Urothelium cell line (cell line): Measurements from ENCODE around the gene MTX1.
"Not testable (repeated sequence)": the region's sequence is repeated elsewhere in the genome, so short reads cannot be mapped to it uniquely, and the experiment has no call there.

Experiments
- DNase-seq: peaks from one replicate; pipeline ENCODE4 v3.0.0; 2011; ENCODE audit warnings: low spot score, mixed read lengths
- FAIRE-seq: peaks from 2 replicates; lab custom pipeline; 2011; peaks lifted over from hg19 to GRCh38; lab: Jason Lieb, UNC

The MTX1 gene

GRCh38 chr1:155231302-155231701 is 22.8 kb downstream of the MTX1 start:
- not testable (repeated sequence) for FAIRE-seq

GRCh38 chr1:155232001-155232978 is 23.8 kb downstream of the MTX1 start:
- DNase-seq, FAIRE-seq: not testable (repeated sequence)

More at GRCh38 chr1:155231302-155231701, 22.8 kb downstream of the MTX1 start:
- DNase-seq: not testable (repeated sequence)

GRCh38 chr1:155233502-155233901 is 25.0 kb downstream of the MTX1 start:
- DNase-seq, FAIRE-seq: not testable (repeated sequence)

DNA sequence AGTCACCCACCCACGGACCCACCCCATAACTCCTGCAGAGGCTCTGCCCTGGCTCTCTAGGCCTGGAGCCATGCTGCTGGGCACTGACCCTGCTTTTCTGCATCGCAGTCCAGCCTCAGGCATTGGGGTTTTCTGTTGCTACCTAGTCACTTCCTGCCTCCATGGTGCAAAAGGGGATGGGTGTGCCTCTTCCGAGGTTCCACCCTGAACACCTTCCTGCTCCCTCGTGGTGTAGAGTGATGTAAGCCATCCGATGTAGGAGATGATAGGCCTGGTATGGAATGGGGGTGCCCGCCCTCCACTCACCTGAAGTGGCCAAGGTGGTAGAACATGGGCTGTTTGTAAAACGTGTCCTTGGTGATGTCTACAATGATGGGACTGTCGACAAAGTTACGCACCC is 26.9 kb downstream of the MTX1 start:
- FAIRE-seq, DNase-seq: not testable (repeated sequence)

GRCh38 chr1:155236451-155236850 is 28.0 kb downstream of the MTX1 start:
- FAIRE-seq: no peak

DNA sequence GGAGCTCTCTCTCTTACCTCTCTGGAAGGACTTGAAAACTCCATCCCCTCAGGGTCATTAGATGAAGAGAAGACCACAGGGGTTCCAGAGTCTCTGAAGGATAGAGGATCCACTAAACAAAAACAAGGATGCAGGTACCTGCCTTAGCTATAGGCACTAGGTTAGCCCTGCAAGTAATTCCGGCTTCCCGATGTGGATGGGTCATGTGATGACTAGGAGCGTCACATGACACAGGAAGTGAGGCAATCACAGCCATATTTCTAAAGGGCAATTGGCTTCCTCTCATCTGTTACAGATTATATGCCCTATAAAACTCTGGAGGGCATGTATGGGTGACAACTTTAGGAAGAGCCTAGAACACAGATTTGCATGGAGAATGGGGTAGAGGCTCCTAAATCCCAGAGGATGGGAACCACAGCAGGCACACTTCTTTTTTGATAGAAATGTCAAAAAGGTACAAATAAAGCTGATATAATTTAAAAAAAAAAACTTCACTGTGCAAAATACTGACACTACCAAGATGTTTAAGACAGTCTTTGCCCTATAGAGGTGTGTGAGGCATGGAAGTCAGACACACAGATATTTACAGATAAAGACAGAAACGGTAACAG is 32.7 kb downstream of the MTX1 start:
- peak; percentile 78 for DNase-seq
- no peak for FAIRE-seq

More at GRCh38 chr1:155236451-155236850, 28.0 kb downstream of the MTX1 start:
- DNase-seq: no peak

GRCh38 chr1:155241841-155242264 is 33.4 kb downstream of the MTX1 start:
- DNase-seq: no peak
- FAIRE-seq: no peak

GRCh38 chr1:155242805-155243358 is 34.4 kb downstream of the MTX1 start:
- FAIRE-seq (no peak), DNase-seq (no peak)

DNA sequence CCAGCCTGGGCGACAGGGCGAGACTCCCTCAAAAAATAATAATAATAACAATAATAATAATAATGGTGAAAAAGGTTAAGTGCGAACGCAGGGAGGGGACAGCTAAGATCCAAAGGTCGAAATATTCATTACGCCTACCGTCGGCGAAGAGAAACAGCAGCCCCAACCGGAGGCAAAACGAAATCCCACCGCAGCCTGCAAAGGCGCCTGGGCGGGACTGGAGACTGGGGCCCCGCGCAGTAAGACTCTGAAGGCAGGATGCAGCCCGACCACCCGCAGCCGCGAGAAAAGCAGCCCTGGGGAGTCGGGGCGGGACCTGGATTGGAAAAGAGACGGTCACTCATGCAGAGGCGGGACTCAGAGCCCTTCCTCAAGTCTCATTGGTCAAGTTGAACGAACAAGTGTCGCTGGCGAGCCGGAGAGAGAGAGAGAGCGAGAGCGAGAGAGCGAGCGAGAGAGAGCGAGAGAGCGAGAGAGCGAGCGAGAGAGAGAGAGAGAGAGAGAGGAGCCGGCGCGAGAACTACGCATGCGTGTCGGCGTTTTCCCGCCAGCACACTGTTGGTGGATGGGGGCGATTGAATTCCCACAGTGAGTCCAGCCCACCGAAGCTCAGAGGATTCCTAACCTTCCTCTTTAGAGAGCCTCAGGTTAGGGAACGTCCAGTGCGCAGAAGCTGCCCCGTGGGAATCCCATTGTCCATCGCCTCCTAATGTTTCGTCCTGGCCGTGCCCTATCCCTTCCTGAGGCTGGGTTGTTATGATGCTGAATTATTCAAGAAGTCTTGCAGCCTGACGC is 36.1 kb downstream of the MTX1 start:
- FAIRE-seq (no peak), DNase-seq (peak; percentile 94)

- FAIRE-seq (no peak), DNase-seq (no peak)
Observed at GRCh38 chr1:155245163-155245524, 36.6 kb downstream of the MTX1 start.

DNA sequence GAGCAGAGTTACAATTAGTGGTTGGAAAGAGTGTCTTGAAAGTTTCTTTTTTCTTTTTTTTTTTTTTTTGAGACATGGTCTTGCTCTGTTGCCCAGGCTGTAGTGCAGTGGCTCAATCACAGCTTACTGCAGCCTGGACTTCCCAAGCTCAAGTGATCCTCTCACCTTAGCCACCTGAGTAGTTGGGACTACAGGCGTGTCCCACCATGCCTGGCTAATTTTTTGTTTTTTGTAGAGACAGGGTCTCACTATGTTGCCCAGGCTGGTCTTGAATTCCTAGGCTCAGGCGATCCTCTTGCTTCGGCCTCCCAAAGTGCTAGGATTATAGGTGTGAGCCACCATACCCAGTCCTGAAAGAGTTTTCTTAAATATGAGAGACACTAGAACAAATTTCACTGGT is 38.3 kb downstream of the MTX1 start:
- not testable (repeated sequence) for DNase-seq, FAIRE-seq

GRCh38 chr1:155247667-155248553 is 39.4 kb downstream of the MTX1 start:
- no peak for FAIRE-seq
- DNase-seq: no peak

GRCh38 chr1:155250246-155250632 is 41.7 kb downstream of the MTX1 start:
- FAIRE-seq (no peak), DNase-seq (no peak)

DNA sequence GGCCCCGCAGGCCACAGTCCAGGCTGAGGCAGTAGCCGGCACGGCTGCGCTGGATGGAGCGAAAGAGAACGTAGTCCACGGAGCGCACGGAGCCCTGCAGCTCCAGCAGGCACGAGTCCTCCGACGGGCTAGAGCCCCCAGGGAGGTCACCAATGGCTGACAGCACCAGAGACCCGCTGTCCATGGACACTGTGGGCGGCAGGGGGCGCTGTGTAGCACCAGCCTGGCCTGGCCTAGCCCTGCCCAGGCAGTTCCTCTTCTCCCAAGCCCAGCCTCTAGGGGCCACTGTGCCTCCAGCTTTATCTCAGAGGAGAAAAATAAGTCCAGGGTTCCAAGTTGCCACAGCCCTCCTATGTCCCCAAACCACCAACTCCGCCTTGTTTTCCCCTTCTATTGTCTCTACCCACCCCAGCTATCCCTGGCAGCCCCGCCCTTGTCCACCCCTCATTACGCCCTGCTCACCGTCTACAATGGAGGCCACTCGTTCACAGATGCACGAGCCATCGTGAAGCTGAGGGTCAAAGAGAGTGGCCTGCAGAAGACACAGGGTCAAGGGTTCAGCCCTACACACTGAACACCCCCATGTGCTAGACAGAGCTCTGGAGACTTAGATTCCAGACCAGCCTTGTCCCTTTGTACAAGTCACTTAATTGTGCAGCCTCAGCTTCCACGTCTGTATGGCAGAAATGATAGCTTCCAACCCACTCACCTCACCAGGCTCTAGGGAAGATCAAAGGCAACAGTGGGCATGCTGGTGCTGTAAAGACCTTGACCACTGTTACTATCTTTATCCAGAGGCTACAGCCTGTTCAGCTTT is 42.3 kb downstream of the MTX1 start:
- peak; percentile 82 for FAIRE-seq
- DNase-seq: peak; percentile 94

- FAIRE-seq (no peak), DNase-seq (no peak)
Observed at GRCh38 chr1:155251566-155251965, 43.1 kb downstream of the MTX1 start.

DNA sequence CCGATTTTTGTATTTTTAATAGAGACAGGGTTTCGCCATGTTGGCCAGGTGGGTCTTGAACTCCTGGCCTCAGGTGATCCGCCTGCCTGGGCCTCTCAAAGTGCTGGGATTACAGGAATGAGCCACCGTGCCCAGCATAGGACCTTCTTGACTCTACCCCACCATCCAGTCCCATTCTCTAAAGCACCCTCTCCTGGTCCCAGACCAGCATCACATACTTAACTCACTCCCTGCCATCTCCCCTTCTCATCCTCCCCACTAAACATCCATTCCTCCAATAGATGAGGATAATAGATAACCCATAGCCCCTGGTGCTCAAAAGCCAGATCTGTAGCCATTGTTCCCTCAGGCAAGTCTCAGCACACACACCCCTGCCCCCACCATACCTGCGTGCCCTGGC is 44.7 kb downstream of the MTX1 start:
- FAIRE-seq (no peak), DNase-seq (no peak)

DNA sequence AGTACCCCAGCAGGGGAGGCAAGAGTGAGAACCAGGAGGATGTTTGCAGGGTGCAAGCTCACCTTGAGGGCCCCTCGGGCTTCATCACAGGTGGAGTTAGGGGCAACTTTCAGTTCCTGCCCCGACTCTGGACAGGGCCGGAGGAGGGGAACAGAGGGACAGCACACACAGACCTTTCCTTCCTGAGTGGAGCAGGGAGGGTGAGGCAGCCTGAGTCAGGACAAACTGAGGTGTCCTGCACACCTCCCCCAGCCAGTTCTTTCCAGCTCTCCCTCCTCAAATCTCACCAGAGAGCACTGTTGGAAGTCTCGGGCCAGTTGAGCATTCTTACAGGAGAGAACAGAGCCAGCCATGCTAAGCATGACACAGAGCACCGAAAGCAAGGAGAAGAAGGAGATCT is 45.3 kb downstream of the MTX1 start:
- FAIRE-seq (no peak), DNase-seq (no peak)

- FAIRE-seq (no peak), DNase-seq (no peak)
Observed at GRCh38 chr1:155254228-155254713, 45.8 kb downstream of the MTX1 start.
